DMS53 (cell line): ENCODE data around the gene C9.
"Not testable (repeated sequence)": the region's sequence is repeated elsewhere in the genome, so short reads cannot be mapped to it uniquely, and the experiment has no call there.

Source experiments
- DNase-seq: peaks from one replicate; lab custom pipeline; 2025; lab: John Stamatoyannopoulos, UW

The C9 gene

DNA sequence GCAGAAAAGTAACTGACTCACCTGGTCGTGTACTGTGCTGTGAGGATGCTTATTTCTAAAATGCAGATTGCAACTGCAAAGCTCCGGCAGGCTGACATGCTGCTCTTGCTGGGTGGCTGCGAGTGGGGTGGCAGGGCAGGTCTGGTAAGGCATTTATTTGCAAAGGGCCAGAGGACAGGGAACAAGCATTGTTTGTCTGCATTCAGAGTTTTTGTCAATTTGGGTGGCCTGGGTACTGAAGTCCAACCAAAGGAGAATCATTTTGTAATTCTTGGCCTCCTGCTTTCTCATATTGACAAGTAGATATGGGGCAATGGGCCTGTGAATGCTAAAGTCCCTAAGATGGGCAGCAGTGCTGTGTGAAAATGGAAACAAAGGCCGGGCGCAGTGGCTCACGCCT is at the start of gene C9:
Gene C9 (minus strand): TSS at position 129 of the 400 bp plus-strand sequence. CDS start 31 bp downstream, at position 98.
- no peak for DNase-seq

DNA sequence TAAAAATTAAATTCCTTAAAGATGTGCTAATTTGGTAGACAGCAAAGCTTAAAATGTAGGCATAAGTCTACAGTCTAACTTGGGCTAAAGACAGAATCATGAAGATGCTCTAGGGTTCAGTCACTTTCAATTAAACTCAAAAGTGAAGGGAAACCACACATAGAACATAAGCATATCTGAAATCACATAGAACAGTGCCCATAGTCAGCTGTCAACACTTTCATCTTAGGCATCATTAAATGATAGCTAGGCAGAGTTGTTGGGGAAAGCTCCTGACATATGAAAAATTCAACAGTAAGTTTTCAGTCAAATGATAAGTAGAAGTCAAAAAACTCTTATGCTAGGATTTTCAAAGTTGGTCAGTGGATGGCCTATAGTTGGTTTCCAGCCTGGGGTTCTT is 49.5 kb upstream of the C9 start:
- no peak for DNase-seq

DNA sequence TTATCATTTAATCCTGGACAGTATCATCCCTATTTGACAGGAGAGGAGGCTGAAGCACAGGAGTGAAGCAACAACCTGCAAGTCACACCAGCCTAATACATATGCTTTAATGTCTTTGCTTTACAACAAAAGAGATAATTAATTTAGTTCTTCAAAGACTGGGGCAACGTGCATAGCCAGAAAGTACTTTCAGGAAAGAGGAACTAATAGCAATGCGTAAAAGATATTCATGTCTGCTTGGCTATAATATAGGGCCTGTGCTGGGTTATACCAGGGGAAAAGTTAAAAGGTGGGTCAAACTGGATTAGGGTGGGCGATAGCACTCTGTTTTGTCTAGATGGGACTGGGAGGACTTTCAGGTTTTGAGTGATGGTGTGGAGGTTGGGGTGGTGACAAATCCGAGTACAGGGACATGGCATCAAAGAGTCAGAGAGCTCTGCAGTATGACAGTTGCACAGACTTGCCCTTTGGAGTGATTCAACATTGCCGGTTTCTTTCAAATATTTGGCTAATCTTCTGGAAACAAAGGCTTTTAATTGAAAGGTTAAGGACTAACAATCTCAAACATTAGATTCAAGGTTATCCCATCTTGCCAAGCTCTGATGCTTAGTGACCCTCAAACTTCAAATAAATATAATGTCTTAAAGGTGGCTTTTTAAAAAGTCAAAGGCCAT is 48.6 kb upstream of the C9 start:
- DNase-seq = no peak

DNA sequence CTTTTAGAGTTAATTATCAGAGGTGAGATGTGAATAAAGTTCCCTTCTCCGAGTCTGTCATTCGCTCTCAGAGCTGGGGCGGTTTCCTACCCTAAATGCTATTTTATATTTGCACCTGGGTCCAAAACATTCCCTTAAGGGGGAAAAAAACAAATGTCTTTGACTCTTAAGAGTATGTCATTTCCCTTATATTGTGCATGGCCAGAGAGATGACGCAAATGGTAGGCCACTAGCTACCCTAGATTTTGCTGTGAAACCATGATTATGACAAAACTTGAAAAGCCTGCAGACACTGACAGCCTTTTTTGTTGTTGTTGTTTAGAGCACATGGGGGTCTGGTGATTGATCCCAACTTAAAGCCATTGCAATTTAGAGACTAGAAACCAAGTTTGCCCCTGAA is 47.7 kb upstream of the C9 start:
- no peak for DNase-seq

DNA sequence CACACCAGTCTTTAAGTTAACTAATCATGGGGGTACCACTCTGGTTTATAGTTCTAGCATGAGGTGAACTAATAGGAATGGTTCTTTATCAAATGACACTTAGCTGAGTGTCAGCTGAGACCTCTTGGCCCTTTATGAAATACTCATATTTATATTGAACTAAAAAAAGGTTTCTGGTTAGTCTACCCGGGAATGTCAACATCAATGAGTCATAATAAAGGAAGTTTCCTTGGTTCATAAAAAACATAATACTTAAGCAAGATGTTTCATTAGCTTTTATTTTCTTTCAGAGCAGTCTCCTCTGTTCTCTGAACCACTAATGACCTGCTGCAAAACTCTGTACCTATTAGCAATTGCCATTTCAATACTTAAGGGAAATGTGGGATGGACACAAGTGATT is 46.8 kb upstream of the C9 start:
- peak; percentile 37 for DNase-seq

DNA sequence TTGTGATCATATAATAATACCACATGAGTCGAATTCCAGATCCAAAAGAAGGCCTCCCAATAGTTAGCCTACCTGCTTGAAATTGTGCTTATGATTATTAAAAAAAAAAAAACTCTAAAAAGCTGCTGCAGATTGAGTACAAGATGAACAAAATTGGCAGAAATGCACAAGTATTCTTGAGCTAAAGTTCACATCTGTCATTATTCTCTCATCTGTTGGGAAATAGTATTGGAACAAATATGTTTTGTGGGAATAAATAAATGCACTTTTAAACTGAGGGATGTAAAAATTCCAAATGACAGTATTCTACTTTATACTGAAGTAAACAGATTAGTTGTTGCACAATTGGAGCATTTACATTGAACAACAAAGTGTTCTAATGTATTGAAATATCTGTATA is 44.7 kb upstream of the C9 start:
- no peak for DNase-seq

DNA sequence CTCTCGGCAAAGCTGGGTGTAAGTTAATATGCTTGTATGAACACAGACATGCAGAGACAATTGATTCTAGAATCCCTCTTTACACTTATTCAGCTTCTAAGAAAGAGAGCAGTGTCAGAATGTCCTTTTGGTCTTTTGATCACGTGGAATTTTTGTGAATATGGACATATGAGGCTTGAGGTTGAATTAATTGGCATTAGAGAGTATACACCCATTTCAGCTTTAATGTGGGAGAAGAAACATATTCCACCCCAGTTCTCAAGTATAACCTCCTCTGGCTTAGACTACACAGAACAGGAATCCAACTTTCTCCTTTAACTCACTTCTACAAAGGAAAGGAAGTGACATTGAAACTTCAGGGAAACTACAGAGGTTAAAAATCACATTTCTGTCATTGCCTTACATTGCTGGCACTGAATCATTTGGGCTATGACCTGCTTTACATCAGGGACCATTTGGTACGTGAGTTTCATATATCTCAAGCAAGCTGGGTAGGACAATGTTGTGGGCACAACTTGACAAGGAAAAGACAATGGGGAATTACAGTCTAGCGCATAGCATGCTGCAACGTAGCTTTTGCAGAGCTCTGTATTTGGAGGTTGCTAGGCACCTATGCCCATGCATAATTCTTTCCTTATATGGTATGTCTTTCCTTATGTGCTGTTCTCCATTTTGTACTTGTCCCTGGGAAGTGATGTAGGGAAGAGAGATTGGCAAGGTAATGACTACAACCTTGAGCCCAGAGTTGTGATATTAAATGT is 41.0 kb upstream of the C9 start:
- DNase-seq = peak; percentile 21

DNA sequence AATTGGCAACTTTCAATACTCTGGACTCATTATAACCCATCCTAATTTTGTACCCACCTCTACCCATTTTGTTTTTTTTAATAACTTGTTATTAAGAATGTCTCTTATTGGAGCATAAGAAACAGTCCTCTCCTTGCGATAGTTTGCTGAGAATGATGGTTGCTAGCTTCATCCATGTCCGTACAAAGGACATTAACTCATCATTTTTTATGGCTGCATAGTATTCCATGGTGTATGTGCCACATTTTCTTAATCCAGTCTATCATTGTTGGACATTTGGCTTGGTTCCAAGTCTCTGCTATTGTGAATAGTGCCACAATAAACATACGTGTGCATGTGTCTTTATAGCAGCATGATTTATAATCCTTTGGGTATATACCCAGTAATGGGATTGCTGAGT is 39.5 kb upstream of the C9 start:
- not testable (repeated sequence) for DNase-seq

DNA sequence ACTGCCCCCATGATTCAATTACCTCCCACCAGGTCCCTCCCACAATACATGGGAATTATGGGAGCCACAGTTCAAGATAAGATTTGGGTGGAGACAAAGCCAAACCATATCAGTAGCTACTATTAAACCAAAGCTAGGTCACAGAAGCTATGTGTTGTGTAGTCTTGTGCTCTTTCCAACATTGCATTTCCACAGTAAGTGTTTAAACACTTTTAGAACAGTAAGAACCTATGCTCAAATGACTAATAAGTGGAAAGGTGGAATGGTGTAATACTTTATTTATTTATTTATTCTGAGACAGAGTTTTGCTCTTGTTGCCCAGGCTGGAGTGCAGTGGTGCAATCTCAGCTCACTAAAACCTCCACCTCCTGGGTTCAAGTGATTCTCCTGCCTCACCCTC is 37.8 kb upstream of the C9 start:
- DNase-seq = not testable (repeated sequence)

DNA sequence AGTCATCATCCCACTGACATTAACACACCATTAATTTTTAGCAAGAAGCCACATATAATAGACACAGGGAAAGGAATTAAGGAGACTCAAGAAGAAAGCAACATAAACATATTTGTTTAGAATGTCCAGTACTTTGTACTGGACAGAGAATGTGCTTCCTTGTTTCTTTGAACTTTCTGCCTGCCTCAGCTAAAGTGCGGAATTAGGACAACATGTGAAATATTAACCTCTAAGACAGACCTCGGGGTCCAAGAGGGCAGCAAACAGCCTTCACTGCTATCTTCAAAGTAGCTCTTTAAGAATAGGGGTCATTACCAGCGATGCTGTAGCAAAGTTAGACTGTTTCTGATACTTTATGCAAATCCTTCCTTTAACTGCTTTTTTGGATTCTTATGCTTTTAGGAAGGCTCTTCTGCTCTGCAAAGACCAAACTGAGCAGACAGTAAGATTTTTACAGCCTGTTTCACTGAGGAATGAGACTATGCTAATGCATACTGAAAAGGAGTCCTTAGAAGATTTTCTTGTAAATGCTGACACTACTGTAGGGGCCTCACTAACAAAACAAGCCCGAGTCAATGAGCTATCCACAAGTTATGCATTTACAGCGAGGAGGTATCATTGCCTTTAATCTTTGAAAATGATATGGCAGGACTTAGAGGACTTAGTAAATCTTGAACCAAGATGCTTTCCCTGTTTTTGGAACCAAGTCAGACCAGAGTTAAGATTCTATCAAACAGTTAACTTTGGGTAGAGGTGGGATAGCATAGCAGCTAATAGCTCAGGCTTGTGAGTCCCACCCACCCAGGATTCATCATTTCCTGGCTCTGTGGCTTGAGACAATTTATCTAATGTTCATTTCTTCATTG is 36.7 kb upstream of the C9 start:
- no peak for DNase-seq

DNA sequence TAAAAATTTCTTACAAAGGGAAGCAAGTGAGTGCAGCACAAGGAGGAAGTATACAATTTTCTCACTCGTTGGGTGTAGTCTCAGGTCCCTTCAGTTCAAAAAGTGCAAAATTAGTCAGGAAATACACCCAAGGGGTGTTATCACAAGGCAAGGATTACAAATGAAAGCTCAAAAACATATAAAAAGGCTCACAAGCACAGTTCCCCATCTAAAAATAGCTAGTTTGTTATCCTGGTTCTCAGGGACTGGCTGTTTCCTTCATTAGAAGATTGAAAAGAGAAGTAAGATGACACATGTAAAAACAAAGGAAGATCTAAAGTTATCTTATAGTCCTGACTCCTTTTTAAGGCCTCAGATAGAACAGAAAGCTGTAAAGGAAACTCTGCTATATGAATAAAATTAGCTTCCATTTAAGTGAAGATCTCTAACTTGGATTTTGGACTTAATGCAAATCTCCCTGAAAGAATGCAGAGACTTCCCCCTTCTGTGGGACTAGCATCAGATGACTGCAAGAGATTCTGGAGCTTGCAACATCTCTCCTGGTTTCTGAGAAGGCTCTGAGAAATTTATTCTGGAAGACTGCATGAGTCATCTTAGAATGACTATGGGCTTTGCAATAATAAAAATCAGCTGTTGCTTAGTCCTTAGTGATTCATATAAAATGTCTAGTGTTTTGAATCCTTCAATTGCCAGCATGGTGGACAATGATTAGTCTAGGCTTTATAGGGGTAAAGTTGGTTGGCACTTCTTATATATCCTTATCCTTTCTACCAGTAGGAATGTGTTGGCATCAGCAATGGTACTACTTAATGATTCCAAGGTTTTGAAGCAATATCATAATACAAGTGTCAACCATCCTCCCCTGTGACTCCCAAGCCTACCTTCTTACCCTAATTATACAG is 35.1 kb upstream of the C9 start:
- DNase-seq = peak; percentile 17

DNA sequence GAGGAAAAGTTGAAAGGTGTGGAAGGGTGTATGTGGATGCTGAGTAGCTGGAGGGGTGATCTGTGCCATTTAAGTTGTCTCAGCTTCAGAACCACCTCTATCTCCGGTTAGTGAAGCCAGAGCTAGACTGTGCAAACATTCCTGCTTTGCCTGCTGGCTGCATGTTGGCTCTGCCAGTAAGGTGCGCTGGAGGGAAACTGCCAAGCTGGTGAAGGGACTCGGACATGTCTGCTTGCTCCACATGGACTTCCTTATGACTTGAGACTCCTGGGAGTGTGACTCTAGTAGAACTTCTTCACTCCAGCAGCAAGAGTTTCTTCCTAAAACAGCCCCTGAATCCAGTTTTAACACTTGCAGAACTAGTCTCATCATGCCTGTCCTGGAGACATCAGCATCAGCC is 32.5 kb upstream of the C9 start:
- DNase-seq = no peak

DNA sequence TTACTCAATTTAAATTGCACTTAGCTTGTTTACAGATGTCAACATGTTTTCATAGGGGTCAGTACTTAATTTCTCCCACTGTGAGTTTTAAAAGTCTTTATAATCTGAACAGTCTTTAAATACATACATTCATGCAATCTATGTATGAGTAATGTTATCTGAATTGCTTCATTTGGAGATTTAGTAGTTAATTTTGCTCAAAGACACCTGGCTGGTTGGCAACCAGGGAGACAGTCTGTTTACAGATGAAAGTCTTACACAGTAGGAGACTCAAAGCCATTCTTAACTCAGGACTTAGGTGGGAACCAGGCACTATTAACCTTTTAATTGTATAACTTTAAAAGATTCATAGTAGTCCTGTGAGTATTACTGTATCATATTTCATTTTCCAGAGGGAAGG is 31.2 kb upstream of the C9 start:
- DNase-seq = no peak

DNA sequence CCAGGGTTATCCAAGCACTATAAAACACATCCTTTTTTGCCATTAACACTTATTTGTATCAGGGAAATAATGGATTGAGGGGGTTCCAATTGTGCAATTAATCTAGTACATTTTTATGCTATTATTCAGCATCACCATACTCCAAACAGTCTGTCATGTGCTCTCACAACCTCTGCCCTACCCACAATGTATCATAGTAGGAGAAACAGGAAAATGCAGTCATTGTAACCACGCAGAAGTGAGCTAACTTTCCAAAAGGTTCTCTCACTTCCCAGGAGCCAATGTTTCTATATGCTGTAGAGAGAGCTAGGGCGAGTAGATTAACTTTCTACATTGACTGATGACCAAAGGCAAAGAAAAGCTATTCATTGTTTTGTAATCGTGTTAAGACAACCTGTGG is 30.7 kb upstream of the C9 start:
- DNase-seq = no peak

DNA sequence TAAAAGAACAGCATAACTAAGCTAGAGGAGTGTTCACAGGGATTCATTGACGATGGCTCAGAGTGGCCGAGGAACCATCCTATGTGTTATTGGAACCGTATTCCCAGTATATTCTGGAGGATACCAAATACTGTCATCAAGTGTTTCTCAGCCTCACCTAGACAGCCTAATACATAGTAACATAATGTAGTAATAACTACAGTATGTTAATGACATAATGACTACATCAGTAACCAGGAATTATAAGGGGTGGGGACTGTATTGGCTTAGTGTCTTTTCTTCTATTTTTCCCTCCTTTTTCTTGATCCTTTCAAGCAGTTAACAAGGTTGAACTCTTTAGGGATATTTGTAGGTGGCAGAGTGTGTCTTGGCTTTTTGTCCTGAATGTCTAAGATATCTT is 26.6 kb upstream of the C9 start:
- no peak for DNase-seq

DNA sequence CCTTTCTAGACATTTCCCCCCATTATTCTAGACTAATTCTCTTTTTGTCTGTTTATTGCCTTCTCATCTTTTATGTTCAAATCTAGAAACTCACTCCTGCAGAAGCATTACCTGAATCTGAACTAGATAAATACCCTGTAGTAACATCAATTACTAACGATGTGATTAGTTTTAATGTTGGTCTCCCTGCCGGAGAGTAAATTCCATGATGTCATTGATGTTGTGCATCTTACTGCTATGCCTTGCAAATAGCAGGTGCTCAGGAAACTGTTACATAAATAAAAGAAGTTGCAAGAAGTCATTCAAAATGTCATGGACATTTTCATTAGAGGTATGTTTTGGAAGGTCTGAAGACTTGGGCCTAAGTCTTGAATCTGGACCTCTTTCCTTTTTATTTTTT is 23.0 kb upstream of the C9 start:
- DNase-seq = no peak

DNA sequence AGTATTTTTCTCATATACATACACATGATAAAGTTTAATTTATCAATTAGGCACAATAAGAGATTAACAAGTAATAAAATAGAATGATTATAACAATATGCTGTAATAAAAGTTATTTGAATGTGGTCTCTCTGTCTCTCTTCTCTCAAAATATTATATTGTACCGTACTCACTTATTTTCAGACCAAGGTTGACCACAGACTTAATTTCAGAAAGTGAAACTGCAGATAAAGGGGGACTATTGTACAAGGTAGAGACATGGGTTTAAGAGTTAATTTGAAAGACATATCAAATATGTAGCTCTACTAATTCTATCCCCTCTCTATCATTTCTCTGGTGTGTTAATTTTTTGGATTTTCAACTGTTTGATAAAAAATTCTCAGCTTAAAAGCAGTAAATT is 20.0 kb upstream of the C9 start:
- DNase-seq = no peak

DNA sequence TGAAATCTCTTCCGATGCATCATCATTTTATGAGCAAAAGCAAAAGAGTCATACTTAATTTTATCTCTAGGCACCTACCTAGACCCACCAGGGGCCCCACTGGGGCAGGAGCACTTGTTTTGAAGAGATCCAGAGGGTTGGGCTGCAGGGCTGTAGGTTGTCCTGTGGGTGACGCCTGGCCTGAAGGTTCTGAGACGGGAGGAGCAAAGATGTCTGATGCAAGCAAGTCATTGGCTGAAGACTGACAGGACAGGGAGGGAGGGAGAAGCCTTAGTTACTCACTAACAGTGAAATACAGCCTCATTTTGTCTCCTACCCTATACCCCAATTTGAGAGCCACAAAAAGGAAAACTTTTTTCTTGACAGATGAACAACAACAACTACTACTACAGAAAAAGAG is 17.1 kb upstream of the C9 start:
- DNase-seq = no peak

DNA sequence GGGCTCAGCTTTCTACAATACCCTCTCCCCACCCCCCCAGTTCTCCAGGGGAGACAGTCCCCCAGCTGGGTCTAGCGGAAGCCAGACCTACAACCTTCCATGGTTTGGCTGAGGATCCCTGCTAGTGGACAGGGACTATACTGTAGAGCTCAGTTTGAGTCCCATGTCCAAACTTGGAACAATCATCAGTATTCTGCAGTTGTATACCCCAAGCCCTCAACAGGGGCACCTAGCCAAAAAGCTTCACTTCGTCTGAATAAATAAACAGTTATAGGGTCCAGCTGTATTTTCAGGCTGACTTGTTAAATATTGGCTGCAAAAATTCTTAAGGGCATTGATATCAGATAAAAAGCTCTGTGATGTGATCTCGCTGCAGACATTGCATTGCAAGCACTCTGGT is 15.4 kb upstream of the C9 start:
- no peak for DNase-seq

DNA sequence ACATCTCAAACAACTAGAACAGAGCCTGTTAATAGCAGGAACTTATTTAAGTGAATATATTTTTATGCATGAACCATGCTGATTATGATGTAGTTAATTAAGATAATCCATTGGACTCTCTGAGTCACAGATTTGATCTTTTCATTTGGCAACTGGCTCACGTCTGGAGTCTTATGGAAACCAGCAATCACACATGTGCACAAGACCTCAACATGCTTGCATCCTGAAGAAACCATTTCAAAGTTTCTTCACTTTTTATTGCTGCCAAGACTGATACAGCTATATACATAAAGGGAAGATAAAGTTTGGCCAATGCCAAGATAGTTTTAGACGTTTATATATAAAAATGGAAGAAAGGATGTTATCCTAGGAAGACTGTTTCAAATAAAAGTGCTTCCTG is 13.3 kb upstream of the C9 start:
- no peak for DNase-seq

DNA sequence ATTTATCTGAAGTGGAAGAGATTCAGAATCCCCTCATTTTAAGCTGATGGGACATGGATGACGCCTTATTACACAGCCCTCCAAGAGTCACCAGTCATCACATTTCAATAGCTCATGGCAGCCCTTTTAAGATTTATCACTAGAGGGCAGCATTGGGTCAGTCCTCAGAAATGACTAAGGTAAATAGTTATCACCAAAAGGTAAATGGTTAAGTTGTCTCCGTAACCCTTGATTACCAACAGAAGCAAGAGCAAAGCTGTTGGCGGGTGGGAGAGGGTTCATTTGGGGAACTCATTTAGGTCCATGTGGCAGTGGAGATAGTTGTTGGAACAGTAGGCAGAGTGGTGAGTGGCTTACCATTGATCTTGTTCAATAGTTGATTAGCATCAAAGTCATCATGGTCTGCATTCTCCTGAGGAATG is 12.0 kb upstream of the C9 start:
- peak; percentile 73 for DNase-seq

DNA sequence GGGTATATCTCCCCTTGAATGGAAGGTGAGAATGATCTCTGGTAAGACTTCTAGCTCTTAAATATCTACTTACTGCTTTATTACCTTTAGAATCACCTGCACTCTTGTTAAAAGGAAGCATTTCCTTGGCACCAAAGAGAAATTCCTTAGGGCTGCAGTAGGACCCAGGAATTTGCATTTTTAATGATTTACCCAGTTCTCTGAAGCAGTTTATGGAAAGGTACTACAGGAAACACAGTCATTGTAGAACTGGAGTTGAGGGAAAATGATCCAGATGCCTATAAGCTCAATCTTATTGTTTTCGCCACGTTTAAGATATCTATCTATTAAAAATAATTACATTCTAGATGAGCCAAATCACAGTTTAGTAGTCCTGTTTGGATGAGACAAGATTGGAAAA is 9.5 kb upstream of the C9 start:
- no peak for DNase-seq
